Measurements from ENCODE around the gene SLC7A6. TPM values are rescaled to one million over a fixed set of nuclear protein-coding genes. Genes with fewer than 3 reads are reported as not detected.
A peak's percentile ranks its signal among the peaks of the same experiment; 100 is the strongest.

Gene SLC7A6
- total RNA-seq, 1 donor from 2014 or later: 12.1 TPM

DNA sequence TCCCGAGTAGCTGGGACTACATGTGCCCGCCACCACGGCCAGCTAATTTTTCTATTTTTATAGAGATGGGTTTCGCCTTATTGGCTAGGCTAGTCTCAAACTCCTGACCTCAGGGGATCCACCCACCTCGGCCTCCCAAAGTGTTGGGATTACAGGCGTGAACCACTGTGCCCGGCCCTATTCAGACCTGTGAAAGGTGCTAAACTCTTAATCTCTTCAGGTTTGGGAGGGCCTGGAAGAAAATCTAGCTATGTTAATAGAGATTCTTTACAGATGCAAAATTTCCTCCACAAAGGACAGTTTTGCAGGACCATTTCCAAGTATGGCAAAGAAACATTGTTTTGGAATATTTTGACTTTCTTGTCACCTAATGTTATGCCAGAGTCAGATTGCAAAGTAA is 22.2 kb upstream of the SLC7A6 start:
- Histone ChIP-seq H3K36me3 (ENCODE audit: control insufficient read depth, insufficient read depth, low read length) (no peaks in the 10 kb centered on the region), H3K4me3 (ENCODE audit: low read depth, low read length) (no peak overlapping the region), H3K27me3 (ENCODE audit: control insufficient read depth, insufficient read depth, low read length) (no peaks in the 10 kb centered on the region)
- no peak for TF ChIP-seq CTCF (IDR thresholded peaks at IDR 0.05; ENCODE audit: insufficient read depth, low read length, poor library complexity, severe bottlenecking)
- no peak for DNase-seq (ENCODE audit: low read depth)

- TF ChIP-seq CTCF (IDR thresholded peaks at IDR 0.05; ENCODE audit: insufficient read depth, low read length, poor library complexity, severe bottlenecking): no peak
- no peak for DNase-seq (ENCODE audit: low read depth)
- H3K27me3 ChIP-seq (ENCODE audit: control insufficient read depth, insufficient read depth, low read length): no peaks in the 10 kb centered on the region
- H3K4me3 ChIP-seq (ENCODE audit: low read depth, low read length): no peak overlapping the region
- H3K36me3 ChIP-seq (ENCODE audit: control insufficient read depth, insufficient read depth, low read length): no peaks in the 10 kb centered on the region
These were observed 21.1 kb upstream of the SLC7A6 start for GRCh38 chr16:68242926-68243858.

- Histone ChIP-seq H3K27me3 (ENCODE audit: control insufficient read depth, insufficient read depth, low read length) (no peaks in the 10 kb centered on the region), H3K4me3 (ENCODE audit: low read depth, low read length) (peak overlapping the region; percentile 81), H3K36me3 (ENCODE audit: control insufficient read depth, insufficient read depth, low read length) (no peaks in the 10 kb centered on the region)
- TF ChIP-seq CTCF (IDR thresholded peaks at IDR 0.05; ENCODE audit: insufficient read depth, low read length, poor library complexity, severe bottlenecking): no peak
- DNase-seq (ENCODE audit: low read depth): no peak
These were observed 19.8 kb upstream of the SLC7A6 start for GRCh38 chr16:68244481-68244902.

GRCh38 chr16:68244903-68245853 is 19.1 kb upstream of the SLC7A6 start, which contains the start of gene PLA2G15:
Gene PLA2G15 (plus strand): TSS chr16:68245373. CDS start chr16:68245427, 54 bp downstream.
- no peak for DNase-seq (ENCODE audit: low read depth)

DNA sequence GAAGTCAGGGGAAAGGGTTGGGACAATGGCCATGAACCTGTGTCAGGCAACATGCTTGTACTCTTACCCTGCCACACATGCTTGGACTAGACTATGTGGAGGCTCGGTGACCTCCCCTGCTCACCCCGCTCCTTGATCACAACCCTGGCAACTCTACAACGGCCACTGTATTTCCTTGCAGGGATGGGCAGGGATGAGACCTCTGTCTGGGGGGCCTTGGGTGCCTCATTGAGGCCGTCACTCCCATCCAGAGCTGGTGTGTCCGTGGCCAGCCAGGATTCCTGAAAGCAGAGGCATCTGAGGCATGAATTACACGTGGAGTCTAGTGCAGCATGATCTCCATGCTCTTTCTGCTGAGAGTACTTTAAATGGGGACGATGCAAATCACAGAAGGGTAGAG is 18.2 kb upstream of the SLC7A6 start:
- TF ChIP-seq CTCF (IDR thresholded peaks at IDR 0.05; ENCODE audit: insufficient read depth, low read length, poor library complexity, severe bottlenecking): no peak
- no peaks in the 10 kb centered on the region for H3K27me3 ChIP-seq (ENCODE audit: control insufficient read depth, insufficient read depth, low read length)
- no peak for DNase-seq (ENCODE audit: low read depth)
- no peaks in the 10 kb centered on the region for H3K36me3 ChIP-seq (ENCODE audit: control insufficient read depth, insufficient read depth, low read length)
- H3K4me3 ChIP-seq (ENCODE audit: low read depth, low read length): peak overlapping the region; percentile 81

More at GRCh38 chr16:68244903-68245853, 19.1 kb upstream of the SLC7A6 start, which contains the start of gene PLA2G15:
- Histone ChIP-seq H3K27me3 (ENCODE audit: control insufficient read depth, insufficient read depth, low read length) (no peaks in the 10 kb centered on the region), H3K36me3 (ENCODE audit: control insufficient read depth, insufficient read depth, low read length) (no peaks in the 10 kb centered on the region), H3K4me3 (ENCODE audit: low read depth, low read length) (peak within 1 kb of the TSS; percentile 81)
- TF ChIP-seq CTCF (IDR thresholded peaks at IDR 0.05; ENCODE audit: insufficient read depth, low read length, poor library complexity, severe bottlenecking): no peak

Data from kidney epithelial cell (primary cell).